HUDEP-2 (cell line): ENCODE data around the gene BBS9.
"Not testable (repeated sequence)": the region's sequence is repeated elsewhere in the genome, so short reads cannot be mapped to it uniquely, and the experiment has no call there.

ENCODE experiments used
- DNase-seq, 76 experiments: peaks; one replicate each; lab custom pipeline; 2025; ENCODE audit not compliant: unreplicated experiment in 76 of 76; lab: John Stamatoyannopoulos, UW

BBS9 gene

DNA sequence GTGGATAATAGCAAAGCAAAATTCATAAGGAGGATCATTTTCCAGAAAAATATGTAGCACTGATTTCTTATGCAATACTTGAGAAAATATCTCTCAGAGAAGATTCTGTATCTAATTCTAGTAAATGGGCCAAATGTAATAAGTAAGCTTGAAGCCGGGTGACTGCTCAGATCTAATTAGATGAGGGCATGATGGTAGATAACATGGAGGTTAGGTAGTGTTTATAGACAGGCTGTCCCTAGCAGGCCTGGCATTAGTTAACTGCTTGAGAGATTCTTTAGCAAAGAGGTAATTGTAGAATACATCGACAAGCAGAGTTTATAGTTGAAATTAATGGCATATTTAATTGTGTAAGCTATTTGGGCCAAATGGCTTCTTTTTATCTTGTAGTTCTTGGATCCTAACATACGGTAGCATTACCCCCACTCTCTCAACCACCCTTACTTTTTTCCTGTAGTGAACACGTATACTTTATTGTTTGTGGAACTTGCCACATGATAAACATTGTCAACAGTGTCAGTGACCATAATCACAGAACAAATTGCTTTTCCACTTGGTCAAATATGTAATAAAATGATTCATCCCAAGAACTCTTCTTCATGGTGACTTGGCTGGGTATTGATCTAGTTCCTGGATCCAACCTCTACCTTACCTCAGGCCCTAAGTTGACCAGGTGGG, 343.1 kb downstream of the BBS9 start:
- DNase-seq, result no peak

DNA sequence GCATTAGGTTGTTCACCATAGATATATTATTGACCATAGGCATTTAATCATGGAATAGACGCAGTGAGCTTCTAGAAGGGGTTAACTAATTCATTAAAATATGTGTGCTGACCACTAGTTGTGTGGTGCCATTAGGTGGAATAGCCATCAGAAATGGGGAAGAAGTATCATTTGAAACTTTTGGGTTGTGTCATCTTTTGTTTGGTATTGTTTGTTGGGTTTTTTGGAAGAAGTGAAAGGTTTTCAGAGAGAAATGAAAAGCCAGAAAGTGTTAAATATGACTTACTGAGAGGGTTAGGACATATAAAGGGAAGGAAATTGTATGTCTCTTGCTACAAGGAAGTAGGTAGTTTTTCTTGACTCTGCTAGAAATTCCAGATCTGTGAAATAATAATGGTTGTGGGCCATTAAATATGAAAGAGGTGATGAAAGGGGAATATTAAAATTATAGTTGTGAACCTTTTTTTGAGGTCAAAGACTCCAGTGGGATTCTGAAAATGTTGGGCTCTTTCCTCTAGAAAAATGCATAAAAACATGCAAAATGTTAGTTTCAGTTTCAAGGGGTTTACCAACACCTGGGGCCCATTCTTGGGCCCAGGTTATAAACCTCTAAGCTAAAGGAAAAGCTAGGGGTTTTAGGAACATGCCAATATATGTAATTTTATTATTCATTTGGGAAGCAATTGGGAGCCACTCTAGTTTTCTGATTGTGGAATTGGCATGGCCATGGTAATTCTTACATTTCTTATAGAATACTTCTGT, 348.5 kb downstream of the BBS9 start:
- no peak for DNase-seq

DNA sequence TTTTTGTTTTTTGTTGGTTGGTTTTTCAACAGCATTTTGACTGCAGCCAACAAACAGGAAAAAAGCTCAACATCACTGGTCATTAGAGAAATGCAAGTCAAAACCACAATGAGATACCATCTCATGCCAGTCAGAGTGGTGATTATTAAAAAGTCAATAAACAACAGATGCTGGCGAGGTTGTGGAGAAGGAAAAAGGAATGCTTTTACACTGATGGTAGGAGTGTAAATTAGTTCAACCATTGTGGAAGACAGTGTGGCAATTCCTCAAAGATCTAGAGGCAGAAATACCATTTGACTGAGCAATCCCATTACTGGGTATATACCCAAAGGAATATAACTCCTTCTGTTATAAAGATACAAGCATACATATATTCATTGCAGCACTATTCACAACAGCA, 355.1 kb downstream of the BBS9 start:
- DNase-seq, result not testable (repeated sequence)

DNA sequence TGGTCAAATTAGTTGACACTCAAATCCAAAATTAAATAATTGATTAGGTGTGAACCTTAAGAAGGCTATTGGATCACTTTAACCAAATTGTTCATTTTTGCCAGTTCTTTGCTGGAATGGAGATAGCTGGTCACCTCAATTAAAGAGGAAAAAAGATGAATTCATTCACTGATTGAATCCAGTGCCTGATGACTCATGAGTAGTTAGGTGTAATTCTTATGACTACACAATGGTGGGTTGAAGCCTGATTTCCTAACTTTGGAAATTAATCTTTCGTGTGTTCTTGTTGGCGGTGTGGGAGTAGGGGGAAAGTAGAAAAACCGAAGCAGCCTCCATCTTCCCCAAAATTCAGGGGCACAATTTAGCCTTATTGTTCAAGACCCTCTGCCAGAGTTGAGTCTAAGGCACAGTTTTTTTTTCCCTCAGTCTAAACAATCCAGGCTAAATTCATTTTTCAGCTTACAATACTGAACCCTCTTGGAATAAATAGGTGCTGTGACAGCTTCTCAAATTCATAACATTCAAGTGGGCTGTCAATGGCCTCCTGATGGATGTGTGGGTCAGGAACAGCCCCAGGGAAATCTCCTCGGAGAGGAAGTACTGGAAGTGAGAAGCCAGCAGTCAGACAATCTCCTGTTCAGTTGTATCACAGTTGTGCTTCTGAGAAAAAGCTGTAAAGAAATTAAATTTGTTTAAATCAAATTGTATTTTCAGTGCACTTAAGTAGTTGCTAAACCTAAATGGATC, 356.6 kb downstream of the BBS9 start:
- no peak for DNase-seq

DNA sequence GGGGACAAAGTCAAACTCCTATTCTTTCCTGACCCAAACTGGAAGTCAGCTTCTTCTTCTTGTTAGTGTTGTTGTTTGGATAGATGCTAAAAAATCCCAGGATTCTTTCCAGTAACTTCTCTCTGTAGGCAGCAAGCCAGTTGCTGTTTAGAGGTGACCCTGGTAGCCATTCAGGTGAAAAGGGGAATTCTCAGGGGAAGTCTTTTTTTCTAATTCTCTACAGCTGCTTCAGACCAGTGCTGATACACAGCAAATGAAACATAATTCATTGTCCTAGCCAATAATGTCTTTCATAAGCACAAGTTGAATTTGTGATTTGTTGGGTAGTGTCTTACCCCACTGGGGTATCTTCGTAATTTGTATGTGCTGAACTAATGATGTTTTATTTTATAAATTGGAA, 357.3 kb downstream of the BBS9 start:
- DNase-seq, result no peak

DNA sequence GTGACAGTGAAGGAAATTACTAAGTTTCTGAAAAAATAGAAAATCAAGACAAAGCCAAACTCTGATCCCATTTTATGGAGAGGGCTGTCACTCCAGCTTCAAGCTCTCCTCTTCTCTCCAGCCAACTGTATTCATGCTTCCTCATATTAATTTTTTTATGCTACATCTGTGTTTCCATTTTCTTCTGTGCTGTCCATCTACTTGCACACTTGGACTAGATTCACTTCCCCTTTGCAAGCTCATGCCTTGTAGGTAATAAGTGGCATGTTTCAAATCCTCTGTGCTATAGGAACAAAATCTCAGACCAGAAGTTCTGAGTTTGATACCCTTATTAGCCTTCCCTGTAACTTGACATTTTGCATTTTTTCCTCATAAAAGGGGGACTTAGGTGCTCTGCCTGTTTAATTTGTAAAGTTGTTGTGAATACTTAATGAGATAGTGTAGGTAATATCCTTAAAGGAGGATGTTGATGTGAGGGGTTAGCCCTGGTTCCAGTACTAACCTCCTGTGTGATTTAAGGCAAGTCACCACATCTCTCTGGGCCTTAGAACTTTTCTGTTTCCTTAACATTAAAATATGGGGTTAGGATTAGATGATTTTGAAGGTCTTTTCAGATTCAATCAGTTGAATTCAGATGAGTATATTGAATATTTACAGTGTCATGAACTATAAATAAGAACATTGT, 358.8 kb downstream of the BBS9 start:
- DNase-seq, result no peak

DNA sequence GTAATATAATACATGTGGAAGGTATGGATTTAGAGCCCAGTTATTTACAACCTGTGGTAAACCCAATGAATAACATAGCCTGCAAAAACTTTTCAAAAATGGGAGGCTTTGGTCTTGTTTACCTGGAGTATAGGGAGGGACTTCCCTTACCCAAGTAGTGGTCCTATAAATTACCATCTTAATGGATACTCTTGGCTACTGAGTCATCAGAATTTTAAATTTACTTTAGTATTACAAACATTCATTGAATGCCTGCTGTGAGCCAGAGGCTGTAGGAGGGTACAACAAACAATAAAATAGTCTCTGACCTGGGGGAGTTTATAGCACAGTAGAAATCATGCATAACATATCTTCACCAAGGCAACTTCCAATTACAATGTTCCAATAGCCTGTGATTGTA, 365.1 kb downstream of the BBS9 start:
- DNase-seq, result no peak

DNA sequence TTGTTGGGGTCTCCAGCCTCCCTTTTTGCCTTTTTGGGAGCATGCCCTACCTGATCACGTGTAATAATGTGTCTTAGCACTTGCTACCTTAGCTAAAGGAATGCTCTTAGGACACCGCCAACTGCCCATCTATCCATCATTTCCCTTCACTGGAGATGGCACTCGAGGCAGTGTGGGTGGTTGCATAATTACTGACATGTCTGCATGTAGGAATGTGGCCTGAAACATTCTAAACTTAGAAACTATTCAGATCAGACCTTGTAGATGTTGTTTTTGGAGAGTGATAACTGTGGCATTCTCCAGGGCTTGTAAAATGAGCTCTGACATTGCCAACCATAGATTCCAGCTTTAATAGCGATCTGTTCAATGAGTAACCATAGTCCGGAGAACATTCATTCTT, 365.8 kb downstream of the BBS9 start:
- no peak for DNase-seq

DNA sequence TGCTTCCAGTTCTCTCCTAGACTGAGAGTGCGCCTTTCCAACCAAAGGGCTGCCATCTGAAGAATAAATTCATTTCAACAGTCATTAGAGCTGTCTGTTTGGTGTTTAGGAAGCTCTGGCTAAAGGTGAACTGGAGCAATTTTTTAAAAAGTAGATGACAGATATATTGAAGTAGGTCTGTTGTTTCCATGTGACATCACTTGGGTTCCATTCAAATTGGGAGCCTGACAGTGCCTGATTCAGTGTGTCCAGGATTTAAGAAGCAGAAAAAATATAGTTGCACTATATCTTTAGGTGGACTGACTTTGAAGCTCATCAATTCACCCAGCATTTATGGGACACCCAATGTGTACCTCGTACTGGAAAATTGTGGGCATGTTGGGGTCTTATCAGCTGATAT, 367.7 kb downstream of the BBS9 start:
- no peak for DNase-seq

DNA sequence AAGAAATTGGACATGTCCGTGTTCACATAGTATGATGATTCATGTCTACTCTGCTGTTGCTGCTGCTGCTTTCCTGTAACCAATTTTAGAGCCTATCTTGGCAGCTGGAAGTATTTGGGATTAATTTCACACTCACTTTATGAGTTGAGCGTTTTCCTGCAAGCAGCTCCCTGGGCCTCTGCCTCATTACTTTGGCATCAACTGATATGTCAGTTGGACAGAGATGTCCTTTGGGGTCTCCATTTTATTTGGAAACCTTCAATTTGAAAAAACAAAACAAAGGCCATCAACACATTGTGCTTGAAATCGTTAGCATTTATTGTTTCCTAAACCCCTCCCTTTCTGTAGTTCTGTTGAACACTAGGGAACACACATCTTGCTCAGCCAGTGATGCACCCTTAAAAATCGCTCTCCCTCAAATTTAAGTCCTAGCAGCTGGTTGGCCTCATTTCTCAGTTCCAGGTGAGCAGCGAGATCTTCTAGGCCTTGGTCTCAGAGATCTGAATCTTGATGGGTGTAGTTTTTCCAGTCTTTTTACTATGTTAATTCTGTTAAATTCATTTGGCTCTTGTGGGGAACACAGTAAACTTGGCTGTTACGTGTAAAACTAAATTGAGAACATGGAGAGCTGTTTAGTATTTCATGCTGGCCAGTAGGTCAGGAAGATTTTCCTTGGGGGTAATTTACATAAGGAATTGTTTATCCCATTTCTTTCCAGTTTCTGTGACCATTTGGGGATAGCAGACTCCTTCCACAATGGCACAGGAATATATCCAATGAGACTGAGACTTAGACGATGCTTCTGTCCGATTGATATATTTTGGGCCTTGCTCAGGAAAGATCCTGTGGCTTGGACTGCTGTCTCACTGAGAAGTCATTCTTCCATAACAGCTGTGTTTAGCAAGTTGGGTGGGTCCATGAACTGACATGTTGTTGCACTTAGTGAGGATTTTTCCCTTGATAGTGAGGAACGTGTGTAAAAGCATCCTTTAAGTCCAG, 371.6 kb downstream of the BBS9 start:
- DNase-seq, result no peak

DNA sequence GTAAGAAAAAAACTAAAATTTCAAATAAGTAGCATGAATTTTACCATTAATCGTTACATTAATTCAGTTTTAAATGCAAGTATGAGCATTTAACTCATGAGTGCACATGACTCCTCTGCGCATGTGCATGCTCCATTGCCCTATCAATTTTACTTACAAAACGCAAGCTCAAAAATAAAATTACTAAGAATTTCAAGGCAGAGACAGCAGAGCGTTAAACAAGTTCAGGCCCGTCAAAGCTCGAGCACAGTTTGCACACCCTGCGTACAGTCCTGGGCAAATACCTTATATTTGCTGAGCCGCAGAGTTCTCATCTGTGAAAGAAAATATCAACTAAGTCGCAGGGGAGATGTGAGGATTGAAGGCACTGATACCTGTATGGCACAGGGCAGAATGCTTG, 373.6 kb downstream of the BBS9 start:
- no peak for DNase-seq

DNA sequence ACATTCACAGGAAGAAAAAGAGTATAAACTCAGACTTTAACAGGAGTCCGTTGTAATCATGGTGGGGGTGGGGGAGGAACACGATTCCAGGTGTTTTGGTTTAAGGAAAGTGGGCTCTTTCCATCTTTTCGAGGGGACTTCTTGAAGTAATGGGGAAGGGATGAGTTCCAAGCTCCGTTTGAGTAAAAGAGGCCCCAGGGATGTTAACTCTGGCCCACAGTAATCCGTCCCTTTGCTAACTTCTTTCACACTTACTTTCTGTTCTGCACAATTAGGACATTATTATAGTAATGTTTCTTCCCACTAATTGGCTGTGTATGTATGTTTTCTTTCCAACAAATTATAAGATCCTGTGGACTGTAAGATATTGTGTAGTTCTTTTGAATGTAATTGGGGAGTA, 374.4 kb downstream of the BBS9 start:
- DNase-seq, result no peak

DNA sequence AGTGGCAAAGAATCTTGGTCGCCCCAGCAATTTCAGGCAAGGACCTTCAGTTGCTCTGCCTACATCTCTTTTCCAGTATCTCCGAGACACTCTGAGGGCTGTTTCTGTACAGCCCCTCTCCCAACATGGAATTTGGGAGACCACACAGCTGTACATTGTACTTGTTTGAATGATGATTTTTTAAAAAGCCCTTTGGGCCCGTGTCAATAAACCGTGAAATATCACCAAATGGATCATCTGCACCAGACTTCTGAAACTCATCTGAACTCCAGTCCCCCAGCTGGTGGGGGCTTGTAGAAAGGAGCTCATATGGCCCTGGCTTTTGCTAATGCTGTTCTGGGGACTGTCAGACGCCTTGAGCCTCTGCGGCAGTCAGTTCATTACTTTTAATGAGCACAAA, 374.9 kb downstream of the BBS9 start:
- DNase-seq, result no peak

DNA sequence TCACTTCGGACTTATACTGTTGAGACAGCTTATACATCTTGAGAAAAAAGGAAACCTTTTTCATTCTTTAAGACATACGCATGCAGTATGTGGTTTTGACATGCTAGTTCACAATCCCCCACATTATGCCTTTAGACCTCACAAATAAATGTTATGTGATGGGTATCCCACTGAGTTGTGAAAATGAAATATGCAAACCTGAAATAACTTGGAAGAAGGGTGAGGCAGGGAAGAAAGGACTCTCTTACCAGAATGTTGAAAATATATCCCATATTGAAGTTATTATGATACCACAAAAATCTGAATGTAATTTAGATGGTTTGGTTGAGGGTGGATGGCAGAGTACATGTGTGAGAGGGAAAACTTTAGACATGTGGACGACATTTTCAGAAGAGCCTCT, 379.8 kb downstream of the BBS9 start:
- DNase-seq, result no peak

DNA sequence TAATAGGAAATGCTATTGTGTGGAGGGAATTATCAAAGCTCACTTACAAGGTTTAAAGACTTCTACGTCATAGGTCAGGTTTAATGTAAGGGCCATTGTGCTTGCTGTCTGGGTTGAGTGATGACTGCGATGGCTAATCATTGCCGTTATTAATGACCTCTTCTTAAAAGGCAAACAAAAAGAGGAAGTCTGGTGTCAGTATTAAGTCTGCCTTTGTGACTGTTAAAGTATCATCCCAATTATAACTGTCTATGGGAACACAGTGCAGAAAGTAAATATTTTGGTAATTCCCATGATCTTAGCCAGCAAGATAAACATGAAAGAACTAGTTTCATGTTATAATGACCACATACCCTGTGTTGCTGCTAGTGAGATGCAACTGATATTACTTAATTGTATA, 382.4 kb downstream of the BBS9 start:
- no peak for DNase-seq

DNA sequence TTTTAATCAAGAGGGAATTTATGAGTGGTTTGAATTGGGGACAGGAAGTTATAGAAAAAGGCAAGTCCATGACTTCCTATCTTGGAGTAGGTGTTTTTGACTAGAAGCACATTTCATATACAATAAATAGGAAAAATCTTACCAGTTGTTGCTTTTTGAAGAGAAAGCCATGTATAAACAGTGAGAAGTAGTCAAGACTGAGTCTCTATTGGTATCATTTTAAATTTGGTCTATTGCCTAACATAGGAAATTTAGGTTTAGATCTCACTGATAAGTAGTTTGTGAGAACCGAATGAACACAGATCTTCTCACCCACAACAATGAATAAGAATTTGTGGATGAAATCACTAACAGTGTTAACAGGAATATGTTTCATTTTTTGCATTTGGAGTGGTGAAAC, 387.2 kb downstream of the BBS9 start:
- no peak for DNase-seq

DNA sequence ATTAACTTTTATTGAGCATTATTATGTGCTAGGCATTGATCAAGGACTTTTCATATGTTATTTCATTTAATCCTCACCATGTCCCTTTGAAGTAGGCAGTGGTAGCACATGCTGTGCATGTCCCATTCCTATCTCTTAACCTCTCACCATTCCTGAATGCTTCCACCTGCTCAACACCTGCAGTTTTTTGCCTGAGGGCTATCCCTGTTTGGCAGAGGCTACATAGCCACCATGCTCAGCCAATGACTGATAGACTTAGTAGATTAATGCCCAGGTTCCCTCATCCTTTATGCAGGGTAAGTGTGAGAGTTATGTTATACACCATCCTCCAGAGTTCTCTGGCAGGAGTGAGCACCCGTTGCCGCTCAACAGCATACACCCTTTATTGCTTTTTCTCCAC, 387.8 kb downstream of the BBS9 start:
- no peak for DNase-seq

DNA sequence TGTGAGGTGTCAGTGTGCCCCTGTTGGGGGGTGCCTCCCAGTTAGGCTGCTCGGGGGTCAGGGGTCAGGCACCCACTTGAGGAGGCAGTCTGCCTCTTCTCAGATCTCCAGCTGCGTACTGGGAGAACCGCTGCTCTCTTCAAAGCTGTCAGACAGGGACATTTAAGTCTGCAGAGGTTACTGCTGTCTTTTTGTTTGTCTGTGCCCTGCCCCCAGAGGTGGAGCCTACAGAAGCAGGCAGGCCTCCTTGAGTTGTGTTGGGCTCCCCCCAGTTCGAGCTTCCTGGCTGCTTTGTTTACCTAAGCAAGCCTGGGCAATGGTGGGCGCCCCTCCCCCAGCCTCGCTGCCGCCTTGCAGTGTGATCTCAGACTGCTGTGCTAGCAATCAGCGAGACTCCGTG, 397.6 kb downstream of the BBS9 start:
- DNase-seq, result not testable (repeated sequence)

DNA sequence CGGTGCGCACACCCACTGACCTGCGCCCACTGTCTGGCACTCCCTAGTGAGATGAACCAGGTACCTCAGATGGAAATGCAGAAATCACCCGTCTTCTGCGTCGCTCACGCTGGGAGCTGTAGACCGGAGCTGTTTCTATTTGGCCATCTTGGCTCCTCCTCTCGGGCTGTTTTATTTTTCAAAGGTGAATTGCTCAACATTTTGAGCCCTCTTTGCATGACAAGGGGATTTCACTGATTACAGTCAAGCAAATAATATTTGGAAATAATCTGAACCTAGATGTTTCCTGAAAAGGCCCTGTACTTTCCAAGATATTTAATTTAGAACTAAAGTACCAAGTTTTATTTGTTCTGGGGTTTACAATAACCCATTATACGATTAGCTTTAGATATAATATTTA, 398.2 kb downstream of the BBS9 start:
- not testable (repeated sequence) for DNase-seq

DNA sequence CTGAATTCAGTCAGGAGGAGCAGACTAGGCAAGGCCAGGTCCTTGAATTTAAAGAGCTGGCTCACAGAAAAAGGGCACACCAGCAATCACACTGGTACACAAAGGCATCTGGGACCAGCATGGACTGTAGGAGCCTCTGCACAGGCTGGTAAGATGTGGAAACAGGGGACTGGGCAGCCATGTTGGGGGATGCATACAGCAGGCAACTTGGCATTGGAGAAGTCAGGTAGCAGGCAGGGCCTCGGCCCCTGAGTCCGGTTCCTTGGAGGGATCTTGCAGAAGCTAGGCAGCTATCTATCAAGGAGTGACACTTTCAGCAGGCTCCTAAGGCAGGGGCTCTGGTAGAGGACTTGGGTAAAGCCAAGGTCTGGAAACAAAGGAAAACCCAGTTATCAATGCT, 399.7 kb downstream of the BBS9 start:
- no peak for DNase-seq
